HCT116 (cell line): ENCODE results near the gene ZNF8. TPM values are rescaled to one million over a fixed set of nuclear protein-coding genes. Genes with fewer than 3 reads are reported as not detected.

Source experiments
- ATAC-seq: fragments of 200-7000 bp; cut with Tn5 transposase; 2 replicates; pipeline ENCODE4 v1.9.1; 2020; ENCODE audit warnings: mild to moderate bottlenecking, moderate library complexity
- BruUV-seq: library from RNA; stranded (reverse); fragments of 400-500 nt; replicated peaks from 2 replicates; lab custom pipeline; 2021; lab: Mats Ljungman, UMichigan
- CTCF ChIA-PET: fragments of 300-600 bp; sonication (Branson Sonifier 250); formaldehyde crosslinking; loops from one replicate; lab custom pipeline; 2021; ENCODE audit warnings: antibody characterized with exemption; lab: Charles Lee
- POLR2A ChIA-PET: fragments of 300-600, 350-600 bp; sonication (Branson Sonifier 250); formaldehyde crosslinking; loops from one replicate; lab custom pipeline; 2021; ENCODE audit warnings: antibody characterized with exemption; lab: Charles Lee
- RAD21 ChIA-PET, 2 experiments: fragments of 300-600 bp; sonication (Branson Sonifier 250); formaldehyde crosslinking; loops; one replicate each; lab custom pipeline; 2023; ENCODE audit warnings: low total read pairs in 2 of 2; ENCODE audit not compliant: uncharacterized antibody in 2 of 2, unreplicated experiment in 2 of 2, low non-redundant PET in 1 of 2; lab: Charles Lee
- DNase-seq: peaks from one replicate; pipeline ENCODE4 v3.0.0-alpha.2; 2010; ENCODE audit warnings: low read depth, low spot score
- H2AFZ ChIP-seq: fragments of 200-600 bp; shearing (Covaris generic), sonication (generic); 2 replicates; pipeline ENCODE4 v1.6.1; 2017; ENCODE audit warnings: low read depth, mixed run types, mixed read lengths, antibody characterized with exemption, low read length; ENCODE audit not compliant: poor library complexity, severe bottlenecking
- H3K27ac ChIP-seq: 2 replicates; pipeline ENCODE4 v1.5.1; 2012; ENCODE audit warnings: low read depth, low read length
- H3K27me3 ChIP-seq: fragments of 200-600 bp; sonication (generic); 2 replicates; pipeline ENCODE4 v1.6.1; 2016; ENCODE audit warnings: mixed run types, low read length, mixed read lengths; ENCODE audit not compliant: insufficient read depth
- H3K36me3 ChIP-seq, 2 experiments: fragments of 200-500 bp in 1 of 2; fragments of 200-600 bp in 1 of 2; sonication (Bioruptor generic) in 1 of 2; sonication (generic) in 1 of 2; 2 replicates each; pipeline versions ENCODE4 v1.5.1 to v1.6.1; 2014 to 2016; ENCODE audit warnings: low read length in 2 of 2, inconsistent platforms in 1 of 2, mixed read lengths in 1 of 2, mixed run types in 1 of 2; ENCODE audit not compliant: insufficient read depth in 2 of 2, control insufficient read depth in 1 of 2
- H3K4me1 ChIP-seq, 2 experiments: fragments of 200-600 bp in 1 of 2; sonication (generic) in 1 of 2; 2 replicates each; pipeline versions ENCODE4 v1.5.1 to v1.6.1; 2012 to 2017; ENCODE audit warnings: low read length in 2 of 2, inconsistent platforms in 1 of 2, mild to moderate bottlenecking in 1 of 2, mixed read lengths in 1 of 2, mixed run types in 1 of 2, moderate library complexity in 1 of 2; ENCODE audit not compliant: insufficient read depth in 2 of 2, control insufficient read depth in 1 of 2
- H3K4me2 ChIP-seq: fragments of 200-600 bp; sonication (generic); 2 replicates; pipeline ENCODE4 v1.6.1; 2017; ENCODE audit warnings: mixed run types, low read length, mixed read lengths
- H3K4me3 ChIP-seq, 2 experiments: fragments of 200-600 bp in 1 of 2; sonication (generic) in 1 of 2; replicated peaks in 1 of 2; 2 replicates each; pipeline ENCODE4 v1.5.1; 2011 to 2016; ENCODE audit warnings: low read length in 2 of 2, control low read depth in 1 of 2, low read depth in 1 of 2, mild to moderate bottlenecking in 1 of 2, mixed read lengths in 1 of 2, mixed run types in 1 of 2
- H3K79me2 ChIP-seq: fragments of 200-600 bp; sonication (generic); 2 replicates; pipeline ENCODE4 v1.6.1; 2017; ENCODE audit warnings: mild to moderate bottlenecking, mixed run types, low read length, moderate library complexity, mixed read lengths; ENCODE audit not compliant: insufficient read depth
- H3K9ac ChIP-seq: fragments of 200-600 bp; sonication (generic); 2 replicates; pipeline ENCODE4 v1.6.1; 2016; ENCODE audit warnings: low read length, mixed read lengths
- H3K9me2 ChIP-seq: fragments of 200-600 bp; sonication (generic), shearing (Covaris generic); 2 replicates; pipeline ENCODE4 v1.6.1; 2017; ENCODE audit warnings: mixed run types, mild to moderate bottlenecking, moderate library complexity; ENCODE audit not compliant: insufficient read depth
- H3K9me3 ChIP-seq, 2 experiments: fragments of 200-500 bp in 1 of 2; fragments of 200-600 bp in 1 of 2; sonication (Bioruptor generic) in 1 of 2; sonication (generic) in 1 of 2; 2 replicates each; pipeline ENCODE4 v1.6.1; 2014 to 2017; ENCODE audit warnings: low read length in 2 of 2, mixed read lengths in 2 of 2, inconsistent platforms in 1 of 2, low read depth in 1 of 2, mild to moderate bottlenecking in 1 of 2, mixed run types in 1 of 2, moderate library complexity in 1 of 2; ENCODE audit not compliant: control insufficient read depth in 1 of 2, insufficient read depth in 1 of 2
- H4K20me1 ChIP-seq: fragments of 200-600 bp; sonication (generic), shearing (Covaris generic); 2 replicates; pipeline ENCODE4 v1.6.1; 2017; ENCODE audit warnings: mixed run types, mild to moderate bottlenecking, moderate library complexity; ENCODE audit not compliant: insufficient read depth
- ATF3 ChIP-seq: IDR thresholded peaks from 2 replicates; pipeline ENCODE4 v1.6.1; 2012
- CBX3 ChIP-seq: IDR thresholded peaks from 2 replicates; pipeline ENCODE4 v1.6.1; 2012; ENCODE audit warnings: low read depth
- CEBPB ChIP-seq: IDR thresholded peaks from 2 replicates; pipeline ENCODE4 v1.6.1; 2012; ENCODE audit warnings: low read depth
- EGR1 ChIP-seq: IDR thresholded peaks from 2 replicates; pipeline ENCODE4 v1.6.1; 2012; ENCODE audit warnings: low read depth
- EZH2 ChIP-seq: fragments of 200-600 bp; sonication (generic); IDR thresholded peaks from 2 replicates; pipeline ENCODE4 v1.6.1; 2017; ENCODE audit warnings: antibody characterized with exemption, mixed run types
- EZH2phosphoT487 ChIP-seq: fragments of 200-600 bp; IDR thresholded peaks from 2 replicates; pipeline ENCODE4 v1.6.1; 2018; ENCODE audit warnings: antibody characterized with exemption, borderline replicate concordance
- JUND ChIP-seq: IDR thresholded peaks from 2 replicates; pipeline ENCODE4 v1.6.1; 2012
- POLR2A ChIP-seq: IDR thresholded peaks from 2 replicates; pipeline ENCODE4 v1.7.0; 2011; ENCODE audit warnings: borderline replicate concordance; ENCODE audit not compliant: insufficient read depth, insufficient read length; ENCODE audit errors: extremely low read depth
- RAD21 ChIP-seq: IDR thresholded peaks from 2 replicates; pipeline ENCODE4 v1.6.1; 2012; ENCODE audit warnings: low read depth, mild to moderate bottlenecking
- SIN3A ChIP-seq: IDR thresholded peaks from 2 replicates; pipeline ENCODE4 v1.6.1; 2012; ENCODE audit warnings: low read depth
- SP1 ChIP-seq: IDR thresholded peaks from 2 replicates; pipeline ENCODE4 v1.6.1; 2012; ENCODE audit warnings: low read depth
- SRF ChIP-seq: IDR thresholded peaks from 2 replicates; pipeline ENCODE4 v1.6.1; 2012; ENCODE audit warnings: low read depth
- TCF7L2 ChIP-seq: IDR thresholded peaks from 2 replicates; pipeline ENCODE4 v1.7.0; 2011; ENCODE audit warnings: borderline replicate concordance, inconsistent platforms; ENCODE audit not compliant: insufficient read depth, insufficient read length; ENCODE audit errors: extremely low read depth
- ZFX ChIP-seq: fragments of 450-650 bp; IDR thresholded peaks from 2 replicates; pipeline ENCODE4 v1.6.1; 2017
- ZNF274 ChIP-seq: fragments of 200-500 bp; sonication (Bioruptor generic); IDR thresholded peaks from 2 replicates; pipeline ENCODE4 v1.6.1; 2014; ENCODE audit warnings: mild to moderate bottlenecking, low read depth, low read length, inconsistent platforms
- intact Hi-C: fragments of 100-400 bp; cut with micrococcal nuclease; formaldehyde crosslinking; loops from 2 replicates; pipeline ENCODE4 v1.10.0; 2022
- total RNA-seq: library from RNA; stranded (reverse); gene quantifications from one replicate; pipeline ENCODE4 v1.2.1, GENCODE V29; 2021; ENCODE audit not compliant: unreplicated experiment
- TF ChIP-seq, protein P1 (sequence below): IDR thresholded peaks from 2 replicates; pipeline ENCODE4 v1.6.1; 2012
- TF ChIP-seq, protein P2 (sequence below): IDR thresholded peaks from 2 replicates; pipeline ENCODE4 v1.6.1; 2012; ENCODE audit warnings: low read depth

The ZNF8 gene
- total RNA-seq, 1 experiment from 2014 or later, result 6.4 TPM

GRCh38 chr19:58334691-58335249 lies 56.0 kb downstream of the ZNF8 start:
- H4K20me1 ChIP-seq, result no peaks in the 10 kb centered on the region
- POLR2A ChIA-PET, result no interaction called here
- TF ChIP-seq, protein P1, sequence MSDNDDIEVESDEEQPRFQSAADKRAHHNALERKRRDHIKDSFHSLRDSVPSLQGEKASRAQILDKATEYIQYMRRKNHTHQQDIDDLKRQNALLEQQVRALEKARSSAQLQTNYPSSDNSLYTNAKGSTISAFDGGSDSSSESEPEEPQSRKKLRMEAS, result no peak
- TF ChIP-seq CBX3 (no peak), ZFX (no peak), POLR2A (no peak)
- no peak overlapping the region for H2AFZ ChIP-seq
- H3K9me3 ChIP-seq, result peaks cover 0 to 4% of the 10 kb centered on the region in 2 experiments; a peak in 1 of 4 replicates
- H3K27ac ChIP-seq, result no peak overlapping the region
- RAD21 ChIA-PET, result no interaction called here
- no peak for DNase-seq
- H3K4me2 ChIP-seq, result no peak overlapping the region
- BruUV-seq, result no TSS peak
- no peaks in the 10 kb centered on the region for H3K27me3 ChIP-seq
- no peak overlapping the region for H3K9ac ChIP-seq
- no peaks in the 10 kb centered on the region for H3K79me2 ChIP-seq
- peaks cover 0 to 21% of the 10 kb centered on the region in 2 experiments; a peak in 1 of 4 replicates for H3K36me3 ChIP-seq
- ATAC-seq, result no peak
- peaks cover 0 to 7% of the 10 kb centered on the region in 2 experiments; a peak in 2 of 4 replicates for H3K4me1 ChIP-seq
- no peak overlapping the region for H3K4me3 ChIP-seq
- CTCF ChIA-PET, result no interaction called here
- intact Hi-C loops, result no loop called here
- no peaks in the 10 kb centered on the region for H3K9me2 ChIP-seq

DNA sequence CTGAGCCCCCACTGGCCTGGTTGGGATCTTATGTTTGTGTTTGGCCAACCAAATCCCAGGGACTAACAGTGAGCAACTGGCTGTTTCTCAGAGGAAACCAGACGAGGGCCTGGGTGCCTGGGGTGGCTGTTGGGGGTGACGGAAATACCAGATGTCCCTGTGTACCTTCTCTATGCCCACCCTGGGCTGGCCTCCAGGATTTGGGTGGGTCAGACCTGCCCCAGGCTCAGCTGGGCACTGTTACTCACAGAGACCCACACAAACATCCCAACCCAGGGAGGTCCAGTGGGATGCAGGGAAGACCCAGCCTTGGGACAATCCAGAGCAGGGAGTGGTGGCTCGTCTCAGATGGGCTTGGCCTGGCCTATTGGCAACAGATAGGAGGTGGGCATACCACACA lies 56.9 kb downstream of the ZNF8 start:
- no TSS peak for BruUV-seq
- peaks cover 0 to 4% of the 10 kb centered on the region in 2 experiments; a peak in 1 of 4 replicates for H3K9me3 ChIP-seq
- intact Hi-C loops, result no loop called here
- H3K4me2 ChIP-seq, result no peak overlapping the region
- H3K4me1 ChIP-seq, result peaks cover 0 to 1% of the 10 kb centered on the region in 2 experiments; a peak in 1 of 4 replicates
- no peaks in the 10 kb centered on the region for H4K20me1 ChIP-seq
- ChIA-PET CTCF (no interaction called here), RAD21 (no interaction called here), POLR2A (no interaction called here)
- no peaks in the 10 kb centered on the region for H3K79me2 ChIP-seq
- no peak overlapping the region for H3K27ac ChIP-seq
- H3K36me3 ChIP-seq, result peaks cover 0 to 21% of the 10 kb centered on the region in 2 experiments; a peak in 1 of 4 replicates
- H3K9ac ChIP-seq, result no peak overlapping the region
- no peak for TF ChIP-seq ZNF274
- no peak for TF ChIP-seq CBX3
- TF ChIP-seq TCF7L2, result no peak
- TF ChIP-seq EZH2phosphoT487, result no peak
- TF ChIP-seq, protein P2, sequence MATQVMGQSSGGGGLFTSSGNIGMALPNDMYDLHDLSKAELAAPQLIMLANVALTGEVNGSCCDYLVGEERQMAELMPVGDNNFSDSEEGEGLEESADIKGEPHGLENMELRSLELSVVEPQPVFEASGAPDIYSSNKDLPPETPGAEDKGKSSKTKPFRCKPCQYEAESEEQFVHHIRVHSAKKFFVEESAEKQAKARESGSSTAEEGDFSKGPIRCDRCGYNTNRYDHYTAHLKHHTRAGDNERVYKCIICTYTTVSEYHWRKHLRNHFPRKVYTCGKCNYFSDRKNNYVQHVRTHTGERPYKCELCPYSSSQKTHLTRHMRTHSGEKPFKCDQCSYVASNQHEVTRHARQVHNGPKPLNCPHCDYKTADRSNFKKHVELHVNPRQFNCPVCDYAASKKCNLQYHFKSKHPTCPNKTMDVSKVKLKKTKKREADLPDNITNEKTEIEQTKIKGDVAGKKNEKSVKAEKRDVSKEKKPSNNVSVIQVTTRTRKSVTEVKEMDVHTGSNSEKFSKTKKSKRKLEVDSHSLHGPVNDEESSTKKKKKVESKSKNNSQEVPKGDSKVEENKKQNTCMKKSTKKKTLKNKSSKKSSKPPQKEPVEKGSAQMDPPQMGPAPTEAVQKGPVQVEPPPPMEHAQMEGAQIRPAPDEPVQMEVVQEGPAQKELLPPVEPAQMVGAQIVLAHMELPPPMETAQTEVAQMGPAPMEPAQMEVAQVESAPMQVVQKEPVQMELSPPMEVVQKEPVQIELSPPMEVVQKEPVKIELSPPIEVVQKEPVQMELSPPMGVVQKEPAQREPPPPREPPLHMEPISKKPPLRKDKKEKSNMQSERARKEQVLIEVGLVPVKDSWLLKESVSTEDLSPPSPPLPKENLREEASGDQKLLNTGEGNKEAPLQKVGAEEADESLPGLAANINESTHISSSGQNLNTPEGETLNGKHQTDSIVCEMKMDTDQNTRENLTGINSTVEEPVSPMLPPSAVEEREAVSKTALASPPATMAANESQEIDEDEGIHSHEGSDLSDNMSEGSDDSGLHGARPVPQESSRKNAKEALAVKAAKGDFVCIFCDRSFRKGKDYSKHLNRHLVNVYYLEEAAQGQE, result no peak
- no peak for TF ChIP-seq SRF
- no peak for TF ChIP-seq SP1
- no peak for TF ChIP-seq CEBPB
- TF ChIP-seq EGR1, result no peak
- no peak for TF ChIP-seq RAD21
- no peak for TF ChIP-seq JUND
- TF ChIP-seq EZH2, result no peak
- no peak for TF ChIP-seq ATF3
- TF ChIP-seq, protein P1, result no peak
- TF ChIP-seq SIN3A, result no peak
- ATAC-seq, result no peak
- DNase-seq, result no peak
- H3K9me2 ChIP-seq, result no peaks in the 10 kb centered on the region
- H3K4me3 ChIP-seq, result no peak overlapping the region
- no peaks in the 10 kb centered on the region for H3K27me3 ChIP-seq
- no peak overlapping the region for H2AFZ ChIP-seq
